K562 (cell line): ENCODE results near the gene BCL10. TPM values are rescaled to one million over a fixed set of nuclear protein-coding genes. Genes with fewer than 3 reads are reported as not detected.

Source experiments
- CEBPG ChIP-seq, 3 experiments: fragments of 200-800 bp in 1 of 3; sonication (Bioruptor generic) in 1 of 3; sonication (generic) in 1 of 3; formaldehyde crosslinking in 1 of 3; IDR thresholded peaks in 2 of 3; conservative IDR thresholded peaks in 1 of 3; 2 replicates each; pipeline versions ENCODE4 v1.6.1 to v1.8.0; 2016 to 2022; ENCODE audit warnings: missing compliant biosample characterization in 2 of 3, missing genetic modification characterization in 2 of 3, mild to moderate bottlenecking in 1 of 3, missing genetic modification reagents in 1 of 3
- HIVEP1 ChIP-seq: fragments of 250-450 bp; sonication (Bioruptor Pico); IDR thresholded peaks from 2 replicates; pipeline ENCODE4 v1.4.0; 2020; ENCODE audit warnings: mild to moderate bottlenecking
- JUN ChIP-seq, 2 experiments: sonication (generic) in 1 of 2; formaldehyde crosslinking in 1 of 2; IDR thresholded peaks; 2 replicates each; pipeline versions ENCODE4 v1.6.1 to v1.8.0; 2012 to 2022; ENCODE audit warnings: borderline replicate concordance in 2 of 2, mild to moderate bottlenecking in 2 of 2, improper control_type of control experiment in 1 of 2, low read depth in 1 of 2, low read length in 1 of 2, missing genetic modification reagents in 1 of 2
- TAF1 ChIP-seq: IDR thresholded peaks from 2 replicates; pipeline ENCODE4 v1.6.1; 2011; ENCODE audit warnings: mild to moderate bottlenecking, low read length, moderate library complexity; ENCODE audit not compliant: insufficient read depth, control insufficient read depth, severe bottlenecking; ENCODE audit errors: extremely low read depth
- TRIM24 ChIP-seq, 2 experiments: fragments of 450-650 bp; IDR thresholded peaks; 2 replicates each; pipeline ENCODE4 v1.6.1; 2016
- polyA plus RNA-seq, 8 experiments: library from polyadenylated mRNA; depleted of rRNA in 4 of 8; stranded (reverse) in 5 of 8; unstranded in 3 of 8; fragments of >200 nt; fragmentation: Nextera tagmentation in 2 of 8; fragmentation: Illumina TruSeq in 1 of 8; extraction: Ambion mirVana in 2 of 8; extraction: Trizol in 1 of 8; gene quantifications; 2 replicates each; pipeline versions ENCODE4 v1.2.1 to v1.2.3, GENCODE V29; 2011 to 2014; ENCODE audit warnings: inconsistent platforms in 1 of 8, missing spikeins in 1 of 8
- total RNA-seq, 7 experiments: library from RNA; depleted of rRNA in 6 of 7; stranded (reverse); fragments of >200 nt in 6 of 7; fragmentation: Illumina TruSeq in 2 of 7; extraction: Trizol in 2 of 7; gene quantifications; 2 replicates each; pipeline versions ENCODE4 v1.2.1 to v1.2.3, GENCODE V29; 2011 to 2021; ENCODE audit warnings: low replicate concordance in 1 of 7
- TF ChIP-seq, protein P1 (sequence below): sonication (generic); IDR thresholded peaks from 2 replicates; pipeline ENCODE4 v1.6.1; 2016
- TF ChIP-seq, protein P2 (sequence below): fragments of 250-450 bp; sonication (Bioruptor Pico); IDR thresholded peaks from 2 replicates; pipeline ENCODE4 v1.8.0; 2021; ENCODE audit warnings: moderate library complexity, mild to moderate bottlenecking, inconsistent platforms
- TF ChIP-seq, protein P3 (sequence below): fragments of 250-450 bp; sonication (Bioruptor Pico); IDR thresholded peaks from 2 replicates; pipeline ENCODE4 v1.4.0; 2020; ENCODE audit warnings: mild to moderate bottlenecking
- TF ChIP-seq, protein P4 (sequence below): fragments of 450-650 bp; formaldehyde crosslinking; conservative IDR thresholded peaks from 2 replicates; pipeline ENCODE4 v1.4.0; 2022; ENCODE audit warnings: mild to moderate bottlenecking, missing genetic modification characterization
- TF ChIP-seq, protein P5 (sequence below): fragments of 450-650 bp; conservative IDR thresholded peaks from 2 replicates; pipeline ENCODE4 v1.6.1; 2016; ENCODE audit warnings: missing genetic modification characterization, low read depth, mild to moderate bottlenecking, control low read depth, missing compliant biosample characterization
- TF ChIP-seq, protein P6 (sequence below), 2 experiments: fragments of 150-350 bp in 1 of 2; IDR thresholded peaks; 2 replicates each; pipeline ENCODE4 v1.6.1; 2012 to 2016; ENCODE audit warnings: low read depth in 2 of 2, low read length in 2 of 2, mild to moderate bottlenecking in 1 of 2, moderate library complexity in 1 of 2
- TF ChIP-seq, protein P7 (sequence below): fragments of 450-650 bp; formaldehyde crosslinking; IDR thresholded peaks from 2 replicates; pipeline ENCODE4 v1.4.0; 2022; ENCODE audit warnings: missing genetic modification characterization
- TF ChIP-seq, protein P8 (sequence below): sonication (generic); formaldehyde crosslinking; IDR thresholded peaks from 2 replicates; pipeline ENCODE4 v1.9.0; 2022; ENCODE audit warnings: mild to moderate bottlenecking, missing genetic modification reagents

Gene BCL10
- total and polyA plus RNA-seq, 9 of the 15 experiments (the other 6 are each of a cell fraction or from before 2014, with no cell fraction given) = 8.0 to 19.4 (median 12.3) TPM

DNA sequence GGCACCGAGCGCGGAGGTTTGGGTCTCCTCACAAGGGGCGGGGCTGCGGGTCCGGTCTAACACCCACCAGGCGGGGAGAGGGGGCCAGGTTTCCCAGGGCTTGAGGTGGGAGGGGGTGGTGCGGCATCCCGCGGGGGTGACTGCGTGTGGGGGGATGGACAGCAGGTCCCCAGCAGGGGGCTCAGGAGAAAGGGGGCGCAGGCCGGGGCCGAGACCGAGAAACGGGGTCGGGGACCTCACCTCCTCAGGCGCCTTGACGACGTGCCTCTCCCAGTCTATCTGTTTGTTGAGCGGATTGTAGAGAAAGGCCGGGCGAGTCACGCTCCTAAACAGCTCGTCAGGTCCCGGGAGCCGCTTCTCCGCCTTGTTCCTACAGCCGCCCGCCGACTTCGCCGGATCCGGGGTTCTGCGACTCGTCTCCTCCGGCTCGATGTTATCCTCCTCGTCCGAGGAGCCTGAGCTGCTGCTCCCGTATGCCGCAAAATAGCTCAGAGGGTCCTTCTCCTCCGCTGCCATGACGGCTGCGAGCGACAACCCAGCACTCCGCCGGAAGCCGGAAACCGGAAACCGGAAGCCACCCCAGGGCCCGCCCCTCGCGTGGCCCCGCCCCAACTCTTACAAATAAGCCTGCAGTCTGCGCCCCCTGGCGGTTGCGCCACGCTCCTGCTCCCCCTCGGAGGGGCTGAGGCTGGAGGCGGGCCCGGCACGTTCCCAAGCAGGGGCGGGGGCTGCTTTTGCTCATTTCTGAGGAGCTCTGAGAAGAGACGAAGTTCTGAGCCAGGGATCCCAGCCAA lies 17.1 kb downstream of the BCL10 start, which contains the start of gene C1orf52 (continued):
- TF ChIP-seq CEBPG (CRISPR knock-in tag; IDR thresholded peaks at IDR 0.05) (no peak), CEBPG (tag; conservative IDR thresholded peaks at IDR 0.05 in 1 of 2, IDR thresholded peaks at IDR 0.05 in 1 of 2) (0 out of 4 replicates have a peak, but pooled peaks of 1 of the 2 experiments have one; percentile 19), JUN (IDR thresholded peaks at IDR 0.05; ENCODE audit: borderline replicate concordance, low read depth, low read length) (no peak), JUN (CRISPR knock-in tag; IDR thresholded peaks at IDR 0.05; ENCODE audit: borderline replicate concordance) (no peak), HIVEP1 (no peak), TRIM24 (IDR thresholded peaks at IDR 0.05) (no peak), TAF1 (peak; percentile 75)
- TF ChIP-seq, protein P1, sequence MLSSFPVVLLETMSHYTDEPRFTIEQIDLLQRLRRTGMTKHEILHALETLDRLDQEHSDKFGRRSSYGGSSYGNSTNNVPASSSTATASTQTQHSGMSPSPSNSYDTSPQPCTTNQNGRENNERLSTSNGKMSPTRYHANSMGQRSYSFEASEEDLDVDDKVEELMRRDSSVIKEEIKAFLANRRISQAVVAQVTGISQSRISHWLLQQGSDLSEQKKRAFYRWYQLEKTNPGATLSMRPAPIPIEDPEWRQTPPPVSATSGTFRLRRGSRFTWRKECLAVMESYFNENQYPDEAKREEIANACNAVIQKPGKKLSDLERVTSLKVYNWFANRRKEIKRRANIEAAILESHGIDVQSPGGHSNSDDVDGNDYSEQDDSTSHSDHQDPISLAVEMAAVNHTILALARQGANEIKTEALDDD = no peak
- TF ChIP-seq, protein P2, sequence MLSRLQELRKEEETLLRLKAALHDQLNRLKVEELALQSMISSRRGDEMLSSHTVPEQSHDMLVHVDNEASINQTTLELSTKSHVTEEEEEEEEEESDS (CRISPR knock-in tag) = no peak
- TF ChIP-seq, protein P3, sequence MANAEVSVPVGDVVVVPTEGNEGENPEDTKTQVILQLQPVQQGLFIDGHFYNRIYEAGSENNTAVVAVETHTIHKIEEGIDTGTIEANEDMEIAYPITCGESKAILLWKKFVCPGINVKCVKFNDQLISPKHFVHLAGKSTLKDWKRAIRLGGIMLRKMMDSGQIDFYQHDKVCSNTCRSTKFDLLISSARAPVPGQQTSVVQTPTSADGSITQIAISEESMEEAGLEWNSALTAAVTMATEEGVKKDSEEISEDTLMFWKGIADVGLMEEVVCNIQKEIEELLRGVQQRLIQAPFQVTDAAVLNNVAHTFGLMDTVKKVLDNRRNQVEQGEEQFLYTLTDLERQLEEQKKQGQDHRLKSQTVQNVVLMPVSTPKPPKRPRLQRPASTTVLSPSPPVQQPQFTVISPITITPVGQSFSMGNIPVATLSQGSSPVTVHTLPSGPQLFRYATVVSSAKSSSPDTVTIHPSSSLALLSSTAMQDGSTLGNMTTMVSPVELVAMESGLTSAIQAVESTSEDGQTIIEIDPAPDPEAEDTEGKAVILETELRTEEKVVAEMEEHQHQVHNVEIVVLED (CRISPR knock-in tag) = no peak
- TF ChIP-seq, protein P4, sequence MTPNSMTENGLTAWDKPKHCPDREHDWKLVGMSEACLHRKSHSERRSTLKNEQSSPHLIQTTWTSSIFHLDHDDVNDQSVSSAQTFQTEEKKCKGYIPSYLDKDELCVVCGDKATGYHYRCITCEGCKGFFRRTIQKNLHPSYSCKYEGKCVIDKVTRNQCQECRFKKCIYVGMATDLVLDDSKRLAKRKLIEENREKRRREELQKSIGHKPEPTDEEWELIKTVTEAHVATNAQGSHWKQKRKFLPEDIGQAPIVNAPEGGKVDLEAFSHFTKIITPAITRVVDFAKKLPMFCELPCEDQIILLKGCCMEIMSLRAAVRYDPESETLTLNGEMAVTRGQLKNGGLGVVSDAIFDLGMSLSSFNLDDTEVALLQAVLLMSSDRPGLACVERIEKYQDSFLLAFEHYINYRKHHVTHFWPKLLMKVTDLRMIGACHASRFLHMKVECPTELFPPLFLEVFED (CRISPR knock-in tag) = no peak
- TF ChIP-seq, protein P5, sequence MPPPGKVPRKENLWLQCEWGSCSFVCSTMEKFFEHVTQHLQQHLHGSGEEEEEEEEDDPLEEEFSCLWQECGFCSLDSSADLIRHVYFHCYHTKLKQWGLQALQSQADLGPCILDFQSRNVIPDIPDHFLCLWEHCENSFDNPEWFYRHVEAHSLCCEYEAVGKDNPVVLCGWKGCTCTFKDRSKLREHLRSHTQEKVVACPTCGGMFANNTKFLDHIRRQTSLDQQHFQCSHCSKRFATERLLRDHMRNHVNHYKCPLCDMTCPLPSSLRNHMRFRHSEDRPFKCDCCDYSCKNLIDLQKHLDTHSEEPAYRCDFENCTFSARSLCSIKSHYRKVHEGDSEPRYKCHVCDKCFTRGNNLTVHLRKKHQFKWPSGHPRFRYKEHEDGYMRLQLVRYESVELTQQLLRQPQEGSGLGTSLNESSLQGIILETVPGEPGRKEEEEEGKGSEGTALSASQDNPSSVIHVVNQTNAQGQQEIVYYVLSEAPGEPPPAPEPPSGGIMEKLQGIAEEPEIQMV = no peak
- TF ChIP-seq, protein P6, sequence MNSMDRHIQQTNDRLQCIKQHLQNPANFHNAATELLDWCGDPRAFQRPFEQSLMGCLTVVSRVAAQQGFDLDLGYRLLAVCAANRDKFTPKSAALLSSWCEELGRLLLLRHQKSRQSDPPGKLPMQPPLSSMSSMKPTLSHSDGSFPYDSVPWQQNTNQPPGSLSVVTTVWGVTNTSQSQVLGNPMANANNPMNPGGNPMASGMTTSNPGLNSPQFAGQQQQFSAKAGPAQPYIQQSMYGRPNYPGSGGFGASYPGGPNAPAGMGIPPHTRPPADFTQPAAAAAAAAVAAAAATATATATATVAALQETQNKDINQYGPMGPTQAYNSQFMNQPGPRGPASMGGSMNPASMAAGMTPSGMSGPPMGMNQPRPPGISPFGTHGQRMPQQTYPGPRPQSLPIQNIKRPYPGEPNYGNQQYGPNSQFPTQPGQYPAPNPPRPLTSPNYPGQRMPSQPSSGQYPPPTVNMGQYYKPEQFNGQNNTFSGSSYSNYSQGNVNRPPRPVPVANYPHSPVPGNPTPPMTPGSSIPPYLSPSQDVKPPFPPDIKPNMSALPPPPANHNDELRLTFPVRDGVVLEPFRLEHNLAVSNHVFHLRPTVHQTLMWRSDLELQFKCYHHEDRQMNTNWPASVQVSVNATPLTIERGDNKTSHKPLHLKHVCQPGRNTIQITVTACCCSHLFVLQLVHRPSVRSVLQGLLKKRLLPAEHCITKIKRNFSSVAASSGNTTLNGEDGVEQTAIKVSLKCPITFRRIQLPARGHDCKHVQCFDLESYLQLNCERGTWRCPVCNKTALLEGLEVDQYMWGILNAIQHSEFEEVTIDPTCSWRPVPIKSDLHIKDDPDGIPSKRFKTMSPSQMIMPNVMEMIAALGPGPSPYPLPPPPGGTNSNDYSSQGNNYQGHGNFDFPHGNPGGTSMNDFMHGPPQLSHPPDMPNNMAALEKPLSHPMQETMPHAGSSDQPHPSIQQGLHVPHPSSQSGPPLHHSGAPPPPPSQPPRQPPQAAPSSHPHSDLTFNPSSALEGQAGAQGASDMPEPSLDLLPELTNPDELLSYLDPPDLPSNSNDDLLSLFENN (IDR thresholded peaks at IDR 0.05; ENCODE audit: low read depth in 2 of 2, low read length in 2 of 2) = no peak
- TF ChIP-seq, protein P7, sequence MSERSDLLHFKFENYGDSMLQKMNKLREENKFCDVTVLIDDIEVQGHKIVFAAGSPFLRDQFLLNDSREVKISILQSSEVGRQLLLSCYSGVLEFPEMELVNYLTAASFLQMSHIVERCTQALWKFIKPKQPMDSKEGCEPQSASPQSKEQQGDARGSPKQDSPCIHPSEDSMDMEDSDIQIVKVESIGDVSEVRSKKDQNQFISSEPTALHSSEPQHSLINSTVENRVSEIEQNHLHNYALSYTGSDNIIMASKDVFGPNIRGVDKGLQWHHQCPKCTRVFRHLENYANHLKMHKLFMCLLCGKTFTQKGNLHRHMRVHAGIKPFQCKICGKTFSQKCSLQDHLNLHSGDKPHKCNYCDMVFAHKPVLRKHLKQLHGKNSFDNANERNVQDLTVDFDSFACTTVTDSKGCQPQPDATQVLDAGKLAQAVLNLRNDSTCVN (CRISPR knock-in tag) = no peak
- TF ChIP-seq, protein P8, sequence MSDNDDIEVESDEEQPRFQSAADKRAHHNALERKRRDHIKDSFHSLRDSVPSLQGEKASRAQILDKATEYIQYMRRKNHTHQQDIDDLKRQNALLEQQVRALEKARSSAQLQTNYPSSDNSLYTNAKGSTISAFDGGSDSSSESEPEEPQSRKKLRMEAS (CRISPR knock-in tag) = no peak; the same call in 1 of the 2 replicates
